Measurements from ENCODE around the gene ACP7.

The ACP7 gene

DNA sequence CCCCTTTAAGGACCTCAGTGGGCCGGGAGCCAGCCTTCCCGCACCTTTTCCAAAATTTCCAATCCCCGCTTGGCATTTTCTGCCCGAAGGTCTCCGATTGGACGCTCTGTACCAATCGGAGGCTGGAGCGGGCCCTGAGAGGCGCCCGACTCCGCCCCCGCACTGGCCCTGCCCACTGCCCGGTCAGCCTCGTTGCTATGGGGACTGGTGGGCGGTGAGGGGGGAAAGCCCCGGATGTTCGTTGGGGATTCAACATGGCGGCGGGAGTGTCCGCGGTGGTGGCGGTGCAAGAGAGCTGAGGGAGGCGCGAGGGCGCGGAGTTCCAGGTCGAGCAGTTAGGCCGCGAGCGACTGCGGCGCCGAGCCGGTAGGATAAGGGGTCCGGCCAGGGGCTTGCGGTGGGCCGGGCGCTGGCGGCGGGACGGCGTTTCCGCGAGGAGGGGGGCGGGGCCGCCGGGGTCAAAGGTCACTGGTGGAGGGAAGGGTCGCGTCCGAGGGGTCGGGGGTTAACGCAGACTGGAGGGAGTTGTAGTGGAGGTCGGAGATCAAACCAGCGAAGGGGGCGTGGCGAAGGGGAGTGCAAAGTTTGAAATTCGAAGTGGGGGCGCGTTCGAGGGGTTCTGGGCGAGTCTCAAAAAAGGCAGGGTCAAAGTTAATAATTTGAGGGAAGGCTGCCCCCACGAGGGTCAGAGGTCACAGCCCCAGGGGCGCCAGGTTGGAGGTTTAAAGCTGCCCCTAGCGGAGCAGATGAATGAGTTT, 41.6 kb downstream of the ACP7 start, which contains the start of gene PAK4:
PAK4 (plus strand) TSS at position 233 of the 758 bp plus-strand sequence. CDS start 43,768 bp downstream, outside the sequence.
- no peaks in the 10 kb centered on the region for H3K9me2 ChIP-seq (replicated peaks; ENCODE audit: control insufficient read depth, low read length)
- H3K79me2 ChIP-seq (ENCODE audit: control insufficient read depth, low read length): peaks cover 41% of the 10 kb centered on the region
- no peaks in the 10 kb centered on the region for H4K20me1 ChIP-seq (ENCODE audit: control insufficient read depth, insufficient read depth, low read depth, low read length)
- no peaks in the 10 kb centered on the region for H3K36me3 ChIP-seq (ENCODE audit: control insufficient read depth, low read length)
- H3K27ac ChIP-seq (ENCODE audit: low read depth, low read length): peak within 1 kb of the TSS; percentile 43
- H3K9me3 ChIP-seq (ENCODE audit: control insufficient read depth, insufficient read depth, low read length): no peaks in the 10 kb centered on the region
- peak within 1 kb of the TSS; percentile 90 for H3K4me3 ChIP-seq (ENCODE audit: low read length)
- peaks cover 4% of the 10 kb centered on the region for H3K27me3 ChIP-seq (ENCODE audit: control insufficient read depth, low read length)
- H3K4me2 ChIP-seq (ENCODE audit: low read length): peak within 1 kb of the TSS; percentile 66
- H3K4me1 ChIP-seq (ENCODE audit: control insufficient read depth, low read length): peaks cover 9% of the 10 kb centered on the region
- no peaks in the 10 kb centered on the region for H3F3A ChIP-seq (ENCODE audit: control insufficient read depth, insufficient read depth)
- no peak for TF ChIP-seq EZH2phosphoT487 (IDR thresholded peaks at IDR 0.05; ENCODE audit: borderline replicate concordance, low read length)
- TF ChIP-seq, protein P1, sequence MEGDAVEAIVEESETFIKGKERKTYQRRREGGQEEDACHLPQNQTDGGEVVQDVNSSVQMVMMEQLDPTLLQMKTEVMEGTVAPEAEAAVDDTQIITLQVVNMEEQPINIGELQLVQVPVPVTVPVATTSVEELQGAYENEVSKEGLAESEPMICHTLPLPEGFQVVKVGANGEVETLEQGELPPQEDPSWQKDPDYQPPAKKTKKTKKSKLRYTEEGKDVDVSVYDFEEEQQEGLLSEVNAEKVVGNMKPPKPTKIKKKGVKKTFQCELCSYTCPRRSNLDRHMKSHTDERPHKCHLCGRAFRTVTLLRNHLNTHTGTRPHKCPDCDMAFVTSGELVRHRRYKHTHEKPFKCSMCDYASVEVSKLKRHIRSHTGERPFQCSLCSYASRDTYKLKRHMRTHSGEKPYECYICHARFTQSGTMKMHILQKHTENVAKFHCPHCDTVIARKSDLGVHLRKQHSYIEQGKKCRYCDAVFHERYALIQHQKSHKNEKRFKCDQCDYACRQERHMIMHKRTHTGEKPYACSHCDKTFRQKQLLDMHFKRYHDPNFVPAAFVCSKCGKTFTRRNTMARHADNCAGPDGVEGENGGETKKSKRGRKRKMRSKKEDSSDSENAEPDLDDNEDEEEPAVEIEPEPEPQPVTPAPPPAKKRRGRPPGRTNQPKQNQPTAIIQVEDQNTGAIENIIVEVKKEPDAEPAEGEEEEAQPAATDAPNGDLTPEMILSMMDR (IDR thresholded peaks at IDR 0.05; ENCODE audit: low read depth, low read length, poor library complexity, severe bottlenecking): no peak

DNA sequence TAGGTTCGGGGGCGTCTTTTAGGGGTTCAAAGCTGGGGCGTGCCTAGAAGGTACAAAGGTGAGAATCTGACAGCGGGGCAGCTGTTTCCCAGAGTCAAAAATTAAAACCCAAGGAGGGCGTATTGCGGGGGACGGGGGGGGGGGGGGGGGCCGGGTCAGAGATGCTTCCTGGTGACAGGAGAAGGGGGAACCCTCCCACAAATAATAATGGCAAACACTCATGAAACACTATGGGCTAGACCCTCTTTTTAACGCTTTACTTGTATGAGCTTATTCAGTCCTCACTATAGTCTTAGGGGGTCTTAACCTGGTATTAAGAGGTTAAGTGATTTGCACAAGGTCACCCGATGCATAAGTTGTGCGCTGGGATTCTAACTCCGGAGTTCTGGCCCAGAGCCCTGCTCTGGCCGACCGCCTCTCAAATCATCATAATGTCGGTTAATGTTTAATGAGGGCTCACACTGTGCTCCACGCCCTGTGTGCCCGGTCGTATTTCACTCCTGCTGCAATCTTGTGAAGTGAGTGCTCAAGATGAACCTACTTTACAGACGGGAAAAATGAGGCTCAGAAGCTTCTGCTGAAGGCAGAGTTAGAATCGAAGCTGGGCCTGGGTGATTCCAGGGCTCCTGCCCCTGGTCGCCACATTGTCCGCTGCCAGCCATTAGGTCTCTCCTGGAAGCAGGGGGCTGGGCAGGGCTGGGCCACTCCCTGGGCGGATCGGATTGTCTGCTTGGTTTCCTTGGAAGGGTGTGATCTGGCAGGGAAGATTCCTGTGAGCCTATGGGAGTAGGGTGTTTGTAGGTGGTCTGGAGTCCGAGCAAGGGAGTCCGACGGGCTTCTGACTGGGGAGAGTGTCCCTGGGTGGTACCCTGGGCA, 42.4 kb downstream of the ACP7 start:
- Histone ChIP-seq H3K27ac (ENCODE audit: low read depth, low read length) (no peak overlapping the region), H4K20me1 (ENCODE audit: control insufficient read depth, insufficient read depth, low read depth, low read length) (no peaks in the 10 kb centered on the region), H3K9me3 (ENCODE audit: control insufficient read depth, insufficient read depth, low read length) (no peaks in the 10 kb centered on the region), H3K4me1 (ENCODE audit: control insufficient read depth, low read length) (peaks cover 13% of the 10 kb centered on the region), H3K9me2 (replicated peaks; ENCODE audit: control insufficient read depth, low read length) (no peaks in the 10 kb centered on the region), H3F3A (ENCODE audit: control insufficient read depth, insufficient read depth) (no peaks in the 10 kb centered on the region), H3K4me2 (ENCODE audit: low read length) (peak overlapping the region; percentile 66), H3K79me2 (ENCODE audit: control insufficient read depth, low read length) (peaks cover 47% of the 10 kb centered on the region), H3K36me3 (ENCODE audit: control insufficient read depth, low read length) (no peaks in the 10 kb centered on the region), H3K27me3 (ENCODE audit: control insufficient read depth, low read length) (no peaks in the 10 kb centered on the region), H3K4me3 (ENCODE audit: low read length) (peak overlapping the region; percentile 90)
- TF ChIP-seq, protein P1 (IDR thresholded peaks at IDR 0.05; ENCODE audit: low read depth, low read length, poor library complexity, severe bottlenecking): no peak
- no peak for TF ChIP-seq EZH2phosphoT487 (IDR thresholded peaks at IDR 0.05; ENCODE audit: borderline replicate concordance, low read length)

DNA sequence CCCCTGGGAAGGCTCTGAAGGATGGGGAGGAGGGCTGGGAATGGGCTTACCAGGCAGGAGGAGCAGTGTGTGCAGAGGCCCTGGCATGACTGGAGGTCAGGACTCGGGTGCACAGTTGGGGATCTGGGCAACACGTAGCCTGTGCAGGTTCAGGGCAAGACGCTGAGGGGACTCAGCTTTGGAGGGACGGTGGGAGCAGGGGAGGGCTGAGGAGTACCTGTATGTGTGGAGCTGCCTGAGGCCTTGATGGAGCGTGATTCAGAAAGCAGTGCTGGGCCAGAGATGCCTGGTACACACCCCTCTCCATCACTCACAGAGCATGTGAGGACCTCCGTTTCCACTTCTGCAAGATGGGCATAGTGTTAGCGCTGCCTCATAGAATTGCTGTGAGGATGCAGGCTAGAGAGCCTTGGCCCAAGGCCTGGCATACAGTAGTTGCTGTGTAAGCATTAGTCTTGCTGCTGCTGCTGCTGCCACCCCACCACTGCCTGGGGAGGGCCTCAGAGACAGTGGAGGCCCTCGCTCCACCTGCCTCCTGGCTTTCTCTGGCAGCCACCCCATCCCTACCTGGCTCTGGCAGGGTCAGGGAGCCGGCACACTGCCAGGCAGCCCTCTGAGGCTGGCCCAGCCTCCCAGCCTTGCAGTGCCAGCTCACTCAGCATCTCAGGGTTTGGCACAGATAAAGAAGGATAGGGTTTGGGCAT, 43.8 kb downstream of the ACP7 start:
- H3K79me2 ChIP-seq (ENCODE audit: control insufficient read depth, low read length): peaks cover 54% of the 10 kb centered on the region
- H3K4me2 ChIP-seq (ENCODE audit: low read length): no peak overlapping the region
- no peaks in the 10 kb centered on the region for H3F3A ChIP-seq (ENCODE audit: control insufficient read depth, insufficient read depth)

More for the DNA sequence above, 43.8 kb downstream of the ACP7 start:
- peaks cover 13% of the 10 kb centered on the region for H3K4me1 ChIP-seq (ENCODE audit: control insufficient read depth, low read length)
- H3K9me2 ChIP-seq (replicated peaks; ENCODE audit: control insufficient read depth, low read length): no peaks in the 10 kb centered on the region
- H3K27ac ChIP-seq (ENCODE audit: low read depth, low read length): no peak overlapping the region
- no peaks in the 10 kb centered on the region; the same call in 1 of the 2 replicates for H4K20me1 ChIP-seq (ENCODE audit: control insufficient read depth, insufficient read depth, low read depth, low read length)
- H3K27me3 ChIP-seq (ENCODE audit: control insufficient read depth, low read length): no peaks in the 10 kb centered on the region
- TF ChIP-seq, protein P1 (IDR thresholded peaks at IDR 0.05; ENCODE audit: low read depth, low read length, poor library complexity, severe bottlenecking): no peak
- TF ChIP-seq EZH2phosphoT487 (IDR thresholded peaks at IDR 0.05; ENCODE audit: borderline replicate concordance, low read length): no peak
- H3K4me3 ChIP-seq (ENCODE audit: low read length): no peak overlapping the region
- H3K36me3 ChIP-seq (ENCODE audit: control insufficient read depth, low read length): no peaks in the 10 kb centered on the region
- H3K9me3 ChIP-seq (ENCODE audit: control insufficient read depth, insufficient read depth, low read length): no peaks in the 10 kb centered on the region
